Natural killer cell treated with Interleukin-12 subunit alpha and Interleukin-12 subunit beta and Interleukin-15 and Interleukin-18, amount 100 ng/mL, for 72 hours (primary cell): ENCODE results near the gene OLFML3. TPM values are rescaled to one million over a fixed set of nuclear protein-coding genes. Genes with fewer than 3 reads are reported as not detected.
"Not testable (repeated sequence)": the region's sequence is repeated elsewhere in the genome, so short reads cannot be mapped to it uniquely, and the experiment has no call there.

ENCODE experiments used
- ATAC-seq, 2 donors: fragments of 150-1000 bp; cut with Tn5 transposase in 1 of 2; sonication (Bioruptor Pico), chemical (Tn5 transposase) in 1 of 2; 2 replicates each; pipeline ENCODE4 v1.10.0; 2021
- DNase-seq: peaks from one replicate; pipeline ENCODE4 v3.0.0; 2022; ENCODE audit warnings: low spot score
- H3K27ac Mint-ChIP-seq, 2 donors: 1 replicate in 1 of 2; 2 replicates in 1 of 2; pipeline ENCODE4 v1.8.0; 2022; ENCODE audit warnings: mixed read lengths in 2 of 2, mild to moderate bottlenecking in 1 of 2, moderate library complexity in 1 of 2
- H3K27me3 Mint-ChIP-seq, 2 donors: 1 replicate in 1 of 2; 2 replicates in 1 of 2; pipeline ENCODE4 v1.8.0; 2022; ENCODE audit warnings: mixed read lengths in 2 of 2
- H3K36me3 Mint-ChIP-seq: one replicate; pipeline ENCODE4 v1.8.0; 2022; ENCODE audit warnings: mixed read lengths
- H3K4me1 Mint-ChIP-seq, 2 donors: 1 replicate in 1 of 2; 2 replicates in 1 of 2; pipeline ENCODE4 v1.8.0; 2022; ENCODE audit warnings: low read depth in 2 of 2, mixed read lengths in 2 of 2, mild to moderate bottlenecking in 1 of 2
- H3K4me3 Mint-ChIP-seq: one replicate; pipeline ENCODE4 v1.8.0; 2022; ENCODE audit warnings: mixed read lengths
- H3K9me3 Mint-ChIP-seq: 2 replicates; pipeline ENCODE4 v1.8.0; 2022; ENCODE audit warnings: mixed read lengths
- total RNA-seq, 2 donors: library from RNA; stranded (reverse); gene quantifications; one replicate each; pipeline ENCODE4 v1.2.3, GENCODE V29; 2022

Gene OLFML3
- total RNA-seq, 2 donors from 2014 or later, result 0.59 to 1.2 TPM

- Mint-ChIP-seq H3K36me3 (no peaks in the 10 kb centered on the region), H3K4me3 (no peak overlapping the region), H3K9me3 (no peaks in the 10 kb centered on the region), H3K27me3 (peaks cover 0 to 5% of the 10 kb centered on the region in 2 donors), H3K27ac (no peak overlapping the region), H3K4me1 (peaks cover 11 to 13% of the 10 kb centered on the region in 2 donors)
- no peak for DNase-seq
- no peak for ATAC-seq
Observed at GRCh38 chr1:114008993-114009392, 29.7 kb downstream of the OLFML3 start.

- DNase-seq (no peak), ATAC-seq (peak in 1 of 2 donors; percentile 33)
- peaks cover 11 to 13% of the 10 kb centered on the region in 2 donors for H3K4me1 Mint-ChIP-seq
- H3K27ac Mint-ChIP-seq, result no peak overlapping the region
- no peak overlapping the region for H3K4me3 Mint-ChIP-seq
- H3K9me3 Mint-ChIP-seq, result no peaks in the 10 kb centered on the region
- no peaks in the 10 kb centered on the region for H3K36me3 Mint-ChIP-seq
- H3K27me3 Mint-ChIP-seq, result peaks cover 0 to 5% of the 10 kb centered on the region in 2 donors
Observed at GRCh38 chr1:114009393-114009792, 30.1 kb downstream of the OLFML3 start.

GRCh38 chr1:114010433-114011184 is 31.3 kb downstream of the OLFML3 start:
- Mint-ChIP-seq H3K27ac (no peak overlapping the region), H3K4me1 (peaks cover 11 to 13% of the 10 kb centered on the region in 2 donors), H3K27me3 (peaks cover 8% of the 10 kb centered on the region in 2 donors), H3K4me3 (no peak overlapping the region), H3K36me3 (no peaks in the 10 kb centered on the region), H3K9me3 (no peaks in the 10 kb centered on the region)
- no peak for DNase-seq
- ATAC-seq, result peak in 1 of 2 donors; percentile 62

- Mint-ChIP-seq H3K9me3 (no peaks in the 10 kb centered on the region), H3K36me3 (no peaks in the 10 kb centered on the region), H3K4me1 (peaks cover 11 to 13% of the 10 kb centered on the region in 2 donors), H3K27ac (no peak overlapping the region), H3K27me3 (peaks cover 10% of the 10 kb centered on the region in 2 donors), H3K4me3 (no peak overlapping the region)
- ATAC-seq, result no peak
- no peak for DNase-seq
Observed at GRCh38 chr1:114011796-114012195, 32.5 kb downstream of the OLFML3 start.

- Mint-ChIP-seq H3K27me3 (peaks cover 10% of the 10 kb centered on the region in 2 donors), H3K36me3 (no peaks in the 10 kb centered on the region), H3K4me1 (peaks cover 11 to 13% of the 10 kb centered on the region in 2 donors), H3K27ac (no peak overlapping the region), H3K9me3 (no peaks in the 10 kb centered on the region), H3K4me3 (no peak overlapping the region)
- ATAC-seq (no peak), DNase-seq (no peak)
Observed at GRCh38 chr1:114015075-114015474, 35.8 kb downstream of the OLFML3 start.

GRCh38 chr1:114019724-114020123 is 40.5 kb downstream of the OLFML3 start:
- peaks cover 5 to 10% of the 10 kb centered on the region in 2 donors for H3K27me3 Mint-ChIP-seq
- not testable (repeated sequence) for H3K4me3 Mint-ChIP-seq, H3K9me3 Mint-ChIP-seq, H3K4me1 Mint-ChIP-seq, ATAC-seq, H3K27ac Mint-ChIP-seq, DNase-seq, H3K36me3 Mint-ChIP-seq

- no peaks in the 10 kb centered on the region for H3K4me1 Mint-ChIP-seq
- no peaks in the 10 kb centered on the region for H3K36me3 Mint-ChIP-seq
- no peak for ATAC-seq
- no peaks in the 10 kb centered on the region for H3K27me3 Mint-ChIP-seq
- H3K27ac Mint-ChIP-seq, result no peak overlapping the region
- no peaks in the 10 kb centered on the region for H3K9me3 Mint-ChIP-seq
- no peak for DNase-seq
- no peak overlapping the region for H3K4me3 Mint-ChIP-seq
Observed at GRCh38 chr1:114021665-114022099, 42.4 kb downstream of the OLFML3 start.

GRCh38 chr1:114022877-114023276 is 43.6 kb downstream of the OLFML3 start:
- H3K4me3 Mint-ChIP-seq, result no peak overlapping the region
- no peak for DNase-seq
- no peaks in the 10 kb centered on the region for H3K27me3 Mint-ChIP-seq
- no peak for ATAC-seq
- H3K9me3 Mint-ChIP-seq, result no peaks in the 10 kb centered on the region
- H3K36me3 Mint-ChIP-seq, result no peaks in the 10 kb centered on the region
- H3K4me1 Mint-ChIP-seq, result no peaks in the 10 kb centered on the region
- no peak overlapping the region for H3K27ac Mint-ChIP-seq

- no peak for DNase-seq
- Mint-ChIP-seq H3K9me3 (no peaks in the 10 kb centered on the region), H3K27ac (no peak overlapping the region), H3K4me3 (no peak overlapping the region), H3K4me1 (no peaks in the 10 kb centered on the region), H3K36me3 (no peaks in the 10 kb centered on the region), H3K27me3 (no peaks in the 10 kb centered on the region)
- no peak for ATAC-seq
Observed at GRCh38 chr1:114023377-114023776, 44.1 kb downstream of the OLFML3 start.

GRCh38 chr1:114024049-114024448 is 44.8 kb downstream of the OLFML3 start:
- no peak for DNase-seq
- Mint-ChIP-seq H3K4me1 (no peaks in the 10 kb centered on the region), H3K36me3 (no peaks in the 10 kb centered on the region), H3K9me3 (no peaks in the 10 kb centered on the region), H3K27ac (no peak overlapping the region), H3K4me3 (no peak overlapping the region), H3K27me3 (no peaks in the 10 kb centered on the region)
- ATAC-seq, result no peak

- no peaks in the 10 kb centered on the region for H3K9me3 Mint-ChIP-seq
- no peaks in the 10 kb centered on the region for H3K4me1 Mint-ChIP-seq
- ATAC-seq, result no peak
- H3K36me3 Mint-ChIP-seq, result no peaks in the 10 kb centered on the region
- no peak overlapping the region for H3K4me3 Mint-ChIP-seq
- no peak for DNase-seq
- no peaks in the 10 kb centered on the region for H3K27me3 Mint-ChIP-seq
- H3K27ac Mint-ChIP-seq, result no peak overlapping the region
Observed at GRCh38 chr1:114025609-114026401, 46.5 kb downstream of the OLFML3 start.

GRCh38 chr1:114026797-114027196 is 47.5 kb downstream of the OLFML3 start:
- no peak for DNase-seq
- no peaks in the 10 kb centered on the region for H3K36me3 Mint-ChIP-seq
- no peaks in the 10 kb centered on the region for H3K27me3 Mint-ChIP-seq
- no peak overlapping the region for H3K27ac Mint-ChIP-seq
- H3K9me3 Mint-ChIP-seq, result no peaks in the 10 kb centered on the region
- no peaks in the 10 kb centered on the region for H3K4me1 Mint-ChIP-seq
- H3K4me3 Mint-ChIP-seq, result no peak overlapping the region
- no peak for ATAC-seq
